Measurements from ENCODE around the gene RFTN1. TPM values are rescaled to one million over a fixed set of nuclear protein-coding genes. Genes with fewer than 3 reads are reported as not detected.

Gene RFTN1
- total RNA-seq, 1 donor from 2014 or later: 6.4 TPM

- Mint-ChIP-seq H3K4me1 (ENCODE audit: low read depth, unreplicated experiment) (peaks cover 10% of the 10 kb centered on the region), H3K9me3 (ENCODE audit: unreplicated experiment) (peaks cover 3% of the 10 kb centered on the region), H3K27me3 (ENCODE audit: unreplicated experiment) (no peaks in the 10 kb centered on the region), H3K4me3 (ENCODE audit: unreplicated experiment) (no peak overlapping the region), H3K36me3 (ENCODE audit: unreplicated experiment) (no peaks in the 10 kb centered on the region), H3K27ac (ENCODE audit: unreplicated experiment) (no peak overlapping the region)
- TF ChIP-seq CTCF (IDR thresholded peaks at IDR 0.05; ENCODE audit: partially characterized antibody, unreplicated experiment): no peak
- no peak for DNase-seq
Observed at GRCh38 chr3:16433701-16434151, 79.8 kb downstream of the RFTN1 start.

- DNase-seq: no peak
- H3K27ac Mint-ChIP-seq (ENCODE audit: unreplicated experiment): no peak overlapping the region
- no peak overlapping the region for H3K4me3 Mint-ChIP-seq (ENCODE audit: unreplicated experiment)
- no peaks in the 10 kb centered on the region for H3K27me3 Mint-ChIP-seq (ENCODE audit: unreplicated experiment)
- peaks cover 5% of the 10 kb centered on the region for H3K4me1 Mint-ChIP-seq (ENCODE audit: low read depth, unreplicated experiment)
- no peak for TF ChIP-seq CTCF (IDR thresholded peaks at IDR 0.05; ENCODE audit: partially characterized antibody, unreplicated experiment)
- H3K36me3 Mint-ChIP-seq (ENCODE audit: unreplicated experiment): no peaks in the 10 kb centered on the region
- H3K9me3 Mint-ChIP-seq (ENCODE audit: unreplicated experiment): peaks cover 3% of the 10 kb centered on the region
Observed at GRCh38 chr3:16432714-16433113, 80.8 kb downstream of the RFTN1 start.

- Mint-ChIP-seq H3K4me3 (ENCODE audit: unreplicated experiment) (no peak overlapping the region), H3K27me3 (ENCODE audit: unreplicated experiment) (no peaks in the 10 kb centered on the region), H3K27ac (ENCODE audit: unreplicated experiment) (no peak overlapping the region), H3K4me1 (ENCODE audit: low read depth, unreplicated experiment) (peaks cover 6% of the 10 kb centered on the region), H3K9me3 (ENCODE audit: unreplicated experiment) (peaks cover 4% of the 10 kb centered on the region), H3K36me3 (ENCODE audit: unreplicated experiment) (no peaks in the 10 kb centered on the region)
- TF ChIP-seq CTCF (IDR thresholded peaks at IDR 0.05; ENCODE audit: partially characterized antibody, unreplicated experiment): no peak
- no peak for DNase-seq
Observed at GRCh38 chr3:16430717-16431630, 82.5 kb downstream of the RFTN1 start.

- H3K9me3 Mint-ChIP-seq (ENCODE audit: unreplicated experiment): peaks cover 4% of the 10 kb centered on the region
- H3K4me3 Mint-ChIP-seq (ENCODE audit: unreplicated experiment): no peak overlapping the region
- TF ChIP-seq CTCF (IDR thresholded peaks at IDR 0.05; ENCODE audit: partially characterized antibody, unreplicated experiment): no peak
- no peak overlapping the region for H3K27ac Mint-ChIP-seq (ENCODE audit: unreplicated experiment)
- no peaks in the 10 kb centered on the region for H3K36me3 Mint-ChIP-seq (ENCODE audit: unreplicated experiment)
- no peak for DNase-seq
- H3K4me1 Mint-ChIP-seq (ENCODE audit: low read depth, unreplicated experiment): peaks cover 12% of the 10 kb centered on the region
- peaks cover 2% of the 10 kb centered on the region for H3K27me3 Mint-ChIP-seq (ENCODE audit: unreplicated experiment)
Observed at GRCh38 chr3:16429086-16429485, 84.4 kb downstream of the RFTN1 start.

GRCh38 chr3:16428612-16429011 lies 84.9 kb downstream of the RFTN1 start:
- no peak for TF ChIP-seq CTCF (IDR thresholded peaks at IDR 0.05; ENCODE audit: partially characterized antibody, unreplicated experiment)
- no peaks in the 10 kb centered on the region for H3K36me3 Mint-ChIP-seq (ENCODE audit: unreplicated experiment)
- H3K9me3 Mint-ChIP-seq (ENCODE audit: unreplicated experiment): peaks cover 4% of the 10 kb centered on the region
- no peak for DNase-seq
- H3K4me3 Mint-ChIP-seq (ENCODE audit: unreplicated experiment): no peak overlapping the region
- peaks cover 2% of the 10 kb centered on the region for H3K27me3 Mint-ChIP-seq (ENCODE audit: unreplicated experiment)
- peaks cover 12% of the 10 kb centered on the region for H3K4me1 Mint-ChIP-seq (ENCODE audit: low read depth, unreplicated experiment)
- H3K27ac Mint-ChIP-seq (ENCODE audit: unreplicated experiment): no peak overlapping the region
